GM12892 (cell line): Measurements from ENCODE around the gene CXCL13.

Experiments
- POLR2A ChIP-seq: IDR thresholded peaks from 2 replicates; pipeline ENCODE4 v1.6.1; 2011; ENCODE audit warnings: low read depth, low read length, control low read depth
- POLR2AphosphoS5 ChIP-seq: IDR thresholded peaks from 2 replicates; pipeline ENCODE4 v1.6.1; 2011; ENCODE audit warnings: low read depth, low read length, control low read depth

GRCh38 chr4:77635246-77635645, 29.6 kb downstream of the CXCL13 start:
- no peak for TF ChIP-seq POLR2A
- no peak for TF ChIP-seq POLR2AphosphoS5
